Stimulated activated CD4-positive, alpha-beta T cell treated with anti-CD3 and anti-CD28 coated beads, Interleukin-1b, Interleukin-23, amount 100 ng/mL, for 24 hours (primary cell): Measurements from ENCODE around the gene TGFBR3.

Source experiments
- DNase-seq, 4 experiments: peaks; one replicate each; pipeline ENCODE4 v3.0.0-alpha.2; 2020; ENCODE audit warnings: low read depth in 4 of 4, low spot score in 1 of 4

Gene TGFBR3

DNA sequence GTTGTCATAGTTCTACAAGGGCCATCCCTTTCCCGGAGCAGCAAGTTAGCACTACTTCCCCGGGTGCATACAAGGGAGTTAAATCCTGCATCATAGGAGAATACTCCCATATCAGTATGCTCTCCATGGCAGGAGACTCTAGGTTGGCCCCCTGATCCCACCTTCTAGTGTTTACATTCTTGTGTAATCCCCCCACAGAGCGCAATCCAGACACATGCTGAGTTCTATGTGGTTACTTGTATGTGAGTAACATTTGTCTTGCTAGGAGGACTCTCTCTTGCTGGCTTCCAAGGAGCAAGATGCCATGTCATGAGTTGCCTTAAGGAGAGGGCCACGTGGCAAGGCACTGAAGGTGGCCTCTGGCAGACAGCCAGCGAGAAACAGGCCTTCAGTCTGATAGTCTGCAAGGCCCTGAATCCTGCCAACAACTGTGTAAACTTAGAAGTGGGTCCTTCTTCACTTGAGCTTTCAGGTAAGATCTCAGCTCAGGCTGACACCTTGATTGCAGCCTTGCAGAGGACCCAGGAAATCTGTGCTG, 230.0 kb downstream of the TGFBR3 start:
- DNase-seq = no peak

DNA sequence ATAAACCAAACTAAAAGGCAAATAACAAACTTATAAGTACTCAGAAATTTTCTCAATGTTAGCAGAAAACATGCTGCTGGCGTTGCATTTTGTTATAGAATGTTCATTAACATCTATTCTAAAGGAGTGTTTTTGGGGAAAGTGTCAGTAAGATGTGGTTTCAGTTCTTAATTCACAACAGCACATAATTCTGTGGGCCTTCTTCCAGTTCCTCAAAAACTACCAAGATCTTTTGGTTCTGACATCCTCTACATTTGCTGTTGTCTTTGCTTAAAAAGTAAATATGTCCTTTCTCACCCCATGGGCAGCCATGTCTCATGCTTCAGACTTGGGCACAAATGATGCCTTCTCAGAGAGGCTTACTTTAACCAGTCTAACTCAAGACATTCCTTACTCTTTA, 232.8 kb downstream of the TGFBR3 start:
- DNase-seq = no peak

DNA sequence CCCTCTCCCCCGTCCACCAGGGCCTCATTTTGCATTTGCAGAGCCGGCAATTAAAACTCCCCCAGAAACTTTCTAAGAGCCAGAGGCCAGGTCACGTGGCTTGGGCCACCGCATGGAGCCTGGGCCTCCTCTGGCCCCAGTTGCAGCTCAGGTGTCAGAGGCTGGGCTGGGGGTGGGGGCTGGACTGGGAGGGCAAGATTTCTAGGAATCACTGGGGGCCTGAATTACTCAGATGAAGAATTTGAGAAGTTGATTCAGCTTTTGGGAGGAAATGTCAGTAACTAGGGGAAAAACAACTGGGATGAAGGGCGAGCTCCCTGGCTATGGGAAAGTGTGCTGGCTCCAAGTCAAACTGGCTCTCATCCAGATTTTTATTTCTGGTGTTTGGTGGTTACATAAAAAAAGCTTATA, 234.3 kb downstream of the TGFBR3 start:
- no peak for DNase-seq

DNA sequence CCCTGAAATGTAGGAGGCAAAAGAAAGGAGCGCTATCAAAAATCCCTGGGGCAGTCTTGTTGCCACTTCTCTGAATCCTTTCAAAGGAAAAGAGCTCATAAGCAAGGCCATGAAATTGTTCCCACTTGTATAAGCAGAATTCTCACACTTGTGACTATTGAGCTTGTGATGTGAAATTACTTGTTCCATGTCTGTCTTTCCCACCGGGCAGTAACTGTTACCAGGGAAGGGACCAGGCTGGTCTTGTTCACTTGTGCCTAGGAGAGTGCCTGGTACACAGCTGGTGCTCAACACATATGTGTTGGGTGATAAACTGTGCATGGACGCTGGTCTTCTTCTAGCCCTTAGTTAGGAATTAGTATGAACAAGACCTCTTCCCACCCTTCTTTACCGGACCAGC, 234.7 kb downstream of the TGFBR3 start:
- no peak for DNase-seq

DNA sequence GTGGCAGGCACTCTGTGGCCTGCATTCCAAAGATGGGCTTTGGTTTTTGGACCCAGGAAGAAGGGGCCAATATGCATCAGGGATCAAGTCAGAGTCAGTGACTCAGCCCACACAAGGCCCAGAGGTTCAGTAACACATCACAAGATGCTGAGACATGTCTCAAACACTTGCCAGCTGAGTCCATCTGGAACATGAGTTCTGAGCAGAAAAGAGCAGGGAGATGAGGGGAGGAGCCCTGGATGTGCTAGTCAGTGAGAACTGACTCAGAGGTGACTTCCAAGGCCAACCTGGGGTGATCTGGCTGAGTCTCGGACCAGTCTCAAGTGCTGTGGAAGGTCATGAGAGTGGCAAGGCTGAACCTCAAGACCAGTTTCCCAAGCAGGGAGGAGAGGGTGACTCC, 235.2 kb downstream of the TGFBR3 start:
- DNase-seq = no peak

DNA sequence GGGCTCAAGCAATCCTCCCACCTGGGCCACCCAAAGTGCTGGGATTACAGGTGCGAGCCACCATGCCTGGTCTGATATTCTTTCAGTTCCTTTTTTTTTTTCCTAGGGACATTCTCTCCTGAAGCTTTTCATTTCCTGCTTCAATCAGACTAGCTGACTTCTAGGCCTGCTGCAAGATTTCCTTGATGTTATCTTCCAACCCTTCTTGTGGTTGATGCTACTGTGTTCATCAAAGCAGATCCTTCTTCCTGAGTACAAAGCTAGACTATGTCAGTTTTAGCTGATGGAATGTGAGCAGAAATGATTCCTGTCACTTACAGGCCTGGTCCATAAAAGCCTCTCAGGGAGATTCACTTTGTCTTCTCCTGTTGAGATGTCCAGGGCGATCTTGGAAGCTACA, 238.9 kb downstream of the TGFBR3 start:
- DNase-seq = no peak

DNA sequence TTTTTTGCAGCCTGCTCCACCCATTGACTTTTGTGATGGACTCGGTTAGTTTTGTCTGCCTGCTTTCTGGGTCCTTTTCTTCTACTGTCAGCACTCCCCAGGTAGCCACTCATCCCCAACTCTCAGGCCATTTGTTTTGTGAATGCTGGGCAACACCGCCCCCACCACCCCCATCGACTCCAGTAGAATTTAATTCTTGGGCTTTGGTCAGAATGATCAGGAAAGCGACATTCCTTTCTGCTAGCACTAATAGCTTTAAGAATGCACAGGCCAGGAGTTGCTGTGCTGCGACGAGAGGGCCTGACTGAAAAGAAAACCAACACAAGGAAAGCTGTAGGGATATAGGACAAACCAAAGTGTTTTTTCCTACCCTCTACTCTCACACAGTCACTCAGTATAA, 240.9 kb downstream of the TGFBR3 start:
- no peak for DNase-seq

DNA sequence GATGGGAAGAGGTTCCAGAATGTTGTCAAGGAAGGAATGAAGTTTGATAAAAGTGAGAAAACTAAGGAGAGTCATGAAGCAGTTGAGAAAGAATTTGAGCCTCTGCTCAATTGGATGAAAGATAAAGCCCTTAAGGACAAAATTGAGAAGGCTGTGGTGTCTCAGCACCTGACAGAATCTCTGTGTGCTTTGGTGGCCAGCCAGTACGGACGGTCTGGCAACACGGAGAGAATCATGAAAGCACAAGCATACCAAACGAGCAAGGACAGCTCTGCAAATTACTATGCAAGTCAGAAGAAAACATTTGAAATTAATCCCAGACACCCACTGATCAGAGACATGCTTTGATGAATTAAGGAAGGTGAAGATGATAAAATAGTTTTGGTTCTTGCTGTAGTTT, 242.5 kb downstream of the TGFBR3 start:
- no peak for DNase-seq

DNA sequence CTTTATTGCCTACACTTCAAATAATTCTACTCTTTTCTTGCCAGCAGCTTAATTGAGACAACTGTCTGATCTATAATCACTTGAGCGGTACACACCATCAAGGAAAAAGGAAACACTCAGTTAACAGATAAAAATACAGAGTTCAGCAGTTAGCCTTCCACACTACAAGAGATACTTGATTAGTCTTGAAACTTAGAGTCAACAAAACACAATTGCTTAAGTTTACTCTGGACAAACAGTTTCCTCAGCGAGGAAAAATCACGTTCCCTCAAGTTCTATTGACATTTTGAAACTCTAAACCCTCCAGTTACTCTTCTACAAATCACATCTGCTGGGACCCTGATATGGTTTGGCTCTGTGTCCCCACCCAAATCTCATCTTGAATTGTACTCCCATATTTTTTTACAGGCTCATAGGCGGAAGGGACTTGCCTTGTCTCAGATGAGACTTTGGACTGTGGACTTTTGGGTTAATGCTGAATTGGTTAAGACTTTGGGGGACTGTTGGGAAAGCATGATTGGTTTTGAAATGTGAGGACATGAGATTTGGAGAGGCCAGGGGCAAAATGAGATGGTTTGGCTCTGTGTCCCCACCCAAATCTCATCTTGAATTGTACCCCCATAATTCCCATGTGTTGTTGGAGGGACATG, 244.9 kb downstream of the TGFBR3 start:
- no peak for DNase-seq

DNA sequence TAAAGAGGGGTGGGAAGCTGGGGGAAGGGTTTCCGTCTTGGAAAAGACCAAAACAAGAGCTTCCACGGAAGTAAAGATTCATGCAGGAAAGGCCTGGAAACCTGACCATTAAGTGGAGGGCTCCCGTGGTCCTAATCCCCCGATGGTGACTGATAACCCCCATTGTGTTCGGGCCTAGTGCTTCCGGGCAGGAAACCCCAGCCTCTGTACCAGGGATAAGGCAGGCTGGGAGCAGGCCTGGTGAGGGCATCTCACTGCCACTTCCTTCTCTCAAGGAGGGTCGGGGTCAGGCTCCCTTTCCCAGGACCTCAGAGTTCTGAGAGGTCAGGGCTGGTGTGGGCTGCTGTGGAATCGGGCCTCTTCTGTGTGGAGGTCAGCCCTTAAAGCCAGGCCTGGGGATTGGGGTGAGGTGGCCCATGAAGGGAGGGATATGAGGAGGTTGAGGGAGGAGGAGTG, 248.4 kb downstream of the TGFBR3 start:
- DNase-seq = no peak

DNA sequence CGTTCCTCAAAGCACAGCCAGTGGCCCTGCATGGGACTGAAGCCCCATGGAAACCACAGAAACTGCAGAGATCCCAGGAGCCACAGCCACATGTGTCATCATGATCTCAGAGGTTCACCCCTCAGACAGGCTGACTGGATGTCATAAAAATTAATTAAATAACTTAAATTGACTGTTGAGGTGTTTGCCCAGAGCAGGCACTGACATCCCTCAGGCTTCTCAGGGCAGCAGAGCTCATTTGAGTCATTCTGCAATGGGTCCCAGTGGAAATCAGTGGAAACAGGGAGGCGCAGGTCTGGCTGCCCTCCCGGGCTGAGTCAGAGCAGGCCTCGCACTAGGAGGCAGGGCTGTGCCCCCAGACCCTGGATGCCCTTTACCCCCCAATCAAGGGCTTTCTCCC, 250.2 kb downstream of the TGFBR3 start:
- DNase-seq = no peak

DNA sequence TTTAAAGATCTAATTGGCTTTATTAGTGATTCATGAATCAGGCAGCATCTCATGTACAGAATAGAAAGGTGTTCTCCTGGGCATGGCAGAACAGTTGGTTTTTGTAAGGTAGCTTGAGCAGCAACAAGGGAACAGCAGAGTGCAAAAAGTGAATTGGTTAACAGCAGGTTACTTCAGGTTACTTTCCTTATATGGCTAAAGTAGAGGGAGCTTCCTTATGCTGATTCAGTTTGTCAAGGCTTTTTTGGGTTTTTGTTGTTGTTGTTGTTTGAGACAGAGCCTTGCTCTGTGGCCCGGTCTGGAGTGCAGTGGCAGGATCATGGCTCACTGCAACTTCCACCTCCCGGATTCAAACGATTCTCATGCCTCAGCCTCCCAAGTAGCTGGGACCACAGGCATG, 252.5 kb downstream of the TGFBR3 start:
- DNase-seq = no peak

DNA sequence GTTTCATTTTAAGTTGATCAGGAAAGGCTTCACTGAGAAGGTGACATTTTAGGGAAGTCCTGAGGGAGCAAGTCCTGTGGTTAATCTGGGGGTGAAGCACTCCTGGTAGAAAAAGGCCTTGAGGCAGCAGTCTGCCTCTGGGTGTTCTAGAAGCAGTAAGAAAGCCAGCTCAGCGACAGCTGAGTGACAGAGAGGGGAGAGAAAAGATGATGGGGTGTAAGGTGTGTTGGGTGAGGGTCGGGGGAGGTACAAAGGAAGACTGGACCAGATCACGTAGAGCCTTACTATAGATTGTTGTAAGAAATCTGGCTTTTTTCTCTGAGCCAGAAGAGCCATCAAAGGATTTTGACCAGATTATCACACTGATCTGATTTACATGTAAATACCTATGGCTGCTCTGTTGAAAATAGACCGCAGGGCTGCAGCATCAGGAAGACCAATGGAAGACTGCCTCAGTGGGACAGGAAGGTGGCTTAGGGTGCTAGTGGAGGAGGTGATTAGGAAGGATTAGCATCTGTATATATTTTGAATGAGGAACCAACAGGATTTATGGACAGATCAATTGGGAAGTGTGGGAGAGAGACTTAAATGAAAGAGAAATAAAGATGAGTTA, 254.1 kb downstream of the TGFBR3 start:
- DNase-seq = no peak

DNA sequence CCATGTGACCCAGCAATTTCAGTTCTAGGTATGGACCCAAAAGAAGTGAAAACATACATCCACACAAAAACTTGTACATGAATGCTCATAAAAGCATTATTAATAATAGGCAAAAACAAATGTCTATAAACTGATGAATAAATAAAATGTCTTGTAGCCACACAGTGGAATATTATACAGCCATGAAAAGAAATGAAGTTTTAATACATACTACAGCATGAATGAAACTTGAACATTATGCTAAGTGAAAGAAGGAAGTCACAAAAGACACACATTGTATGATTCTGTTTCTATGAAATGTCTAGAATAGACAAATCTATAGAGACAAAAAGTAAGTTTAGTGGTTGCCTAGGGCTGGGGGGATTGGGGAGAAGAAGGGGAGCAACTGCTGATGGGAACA, 255.1 kb downstream of the TGFBR3 start:
- DNase-seq = no peak
